Measurements from ENCODE around the gene KRTAP10-10.
A peak's percentile ranks its signal among the peaks of the same experiment; 100 is the strongest.
"Not testable (repeated sequence)": the region's sequence is repeated elsewhere in the genome, so short reads cannot be mapped to it uniquely, and the experiment has no call there.

Gene KRTAP10-10

GRCh38 chr21:44625756-44626155, 11.4 kb upstream of the KRTAP10-10 start:
- H4K8ac ChIP-seq (ENCODE audit: low read depth, low read length) = no peak overlapping the region
- no peaks in the 10 kb centered on the region for H3K4me1 ChIP-seq (ENCODE audit: control insufficient read depth in 1 of 2, insufficient read depth in 2 of 2, low read length in 2 of 2)
- no peaks in the 10 kb centered on the region for H3K79me2 ChIP-seq (ENCODE audit: control insufficient read depth, insufficient read depth, low read length, poor library complexity)
- no peak overlapping the region for H4K91ac ChIP-seq (ENCODE audit: low read depth, low read length)
- no peak overlapping the region for H3K23ac ChIP-seq (ENCODE audit: low read length)
- no peak overlapping the region for H2BK5ac ChIP-seq (ENCODE audit: low read depth, low read length, poor library complexity)
- H3K27me3 ChIP-seq (ENCODE audit: insufficient read depth, low read length) = no peaks in the 10 kb centered on the region
- DNase-seq = no peak
- H3K9me3 ChIP-seq (ENCODE audit: insufficient read depth, low read depth, low read length) = peaks cover 12% of the 10 kb centered on the region
- H3K9ac ChIP-seq (ENCODE audit: low read length) = no peak overlapping the region
- H2BK120ac ChIP-seq (ENCODE audit: insufficient read depth, low read length, poor library complexity) = no peak overlapping the region
- no peaks in the 10 kb centered on the region for H3K79me1 ChIP-seq (ENCODE audit: low read length)
- no peak overlapping the region for H2BK12ac ChIP-seq (ENCODE audit: low read length)
- no peak overlapping the region for H3K4me3 ChIP-seq (ENCODE audit: low read depth, low read length)
- H3K18ac ChIP-seq (ENCODE audit: low read length) = no peak overlapping the region
- no peak overlapping the region for H2AFZ ChIP-seq (ENCODE audit: insufficient read depth, low read length, poor library complexity)
- no peak overlapping the region for H3K27ac ChIP-seq (ENCODE audit: low read depth, low read length)
- H3K4ac ChIP-seq (ENCODE audit: low read depth, low read length) = no peak overlapping the region
- no peaks in the 10 kb centered on the region for H3K36me3 ChIP-seq (ENCODE audit: control insufficient read depth in 1 of 2, insufficient read depth in 2 of 2, low read length in 2 of 2)
- WGBS (ENCODE audit: extremely low coverage, insufficient coverage, insufficient read length) = no CpG with 5 or more reads among the region's 7 CpGs
- no peak overlapping the region for H4K12ac ChIP-seq (ENCODE audit: low read depth, low read length)
- H2AK5ac ChIP-seq (ENCODE audit: low read length) = no peak overlapping the region
- H3K4me2 ChIP-seq (ENCODE audit: low read length) = no peak overlapping the region
- H3K14ac ChIP-seq (ENCODE audit: low read length) = no peak overlapping the region

- Histone ChIP-seq H2BK5ac (ENCODE audit: low read depth, low read length, poor library complexity) (no peak overlapping the region), H3K23ac (ENCODE audit: low read length) (no peak overlapping the region), H4K91ac (ENCODE audit: low read depth, low read length) (no peak overlapping the region), H3K79me2 (ENCODE audit: control insufficient read depth, insufficient read depth, low read length, poor library complexity) (no peaks in the 10 kb centered on the region), H3K9ac (ENCODE audit: low read length) (peak overlapping the region; percentile 34), H2BK12ac (ENCODE audit: low read length) (no peak overlapping the region), H3K4me3 (ENCODE audit: low read depth, low read length) (no peak overlapping the region), H3K9me3 (ENCODE audit: insufficient read depth, low read depth, low read length) (peaks cover 12% of the 10 kb centered on the region), H3K27ac (ENCODE audit: low read depth, low read length) (no peak overlapping the region), H4K8ac (ENCODE audit: low read depth, low read length) (no peak overlapping the region), H2AFZ (ENCODE audit: insufficient read depth, low read length, poor library complexity) (no peak overlapping the region), H3K36me3 (ENCODE audit: control insufficient read depth in 1 of 2, insufficient read depth in 2 of 2, low read length in 2 of 2) (no peaks in the 10 kb centered on the region), H3K4me2 (ENCODE audit: low read length) (no peak overlapping the region), H2BK120ac (ENCODE audit: insufficient read depth, low read length, poor library complexity) (no peak overlapping the region), H3K27me3 (ENCODE audit: insufficient read depth, low read length) (no peaks in the 10 kb centered on the region), H2AK5ac (ENCODE audit: low read length) (no peak overlapping the region), H4K12ac (ENCODE audit: low read depth, low read length) (no peak overlapping the region), H3K79me1 (ENCODE audit: low read length) (no peaks in the 10 kb centered on the region), H3K14ac (ENCODE audit: low read length) (no peak overlapping the region), H3K4ac (ENCODE audit: low read depth, low read length) (no peak overlapping the region), H3K18ac (ENCODE audit: low read length) (no peak overlapping the region), H3K4me1 (ENCODE audit: control insufficient read depth in 1 of 2, insufficient read depth in 2 of 2, low read length in 2 of 2) (no peaks in the 10 kb centered on the region)
- no CpG with 5 or more reads among the region's 10 CpGs for WGBS (ENCODE audit: extremely low coverage, insufficient coverage, insufficient read length)
- no peak for DNase-seq
Observed at GRCh38 chr21:44626262-44626661, 10.9 kb upstream of the KRTAP10-10 start.

- Histone ChIP-seq H2AFZ (ENCODE audit: insufficient read depth, low read length, poor library complexity) (no peak within 1 kb of the TSS), H3K14ac (ENCODE audit: low read length) (no peak within 1 kb of the TSS), H4K8ac (ENCODE audit: low read depth, low read length) (no peak within 1 kb of the TSS), H3K79me1 (ENCODE audit: low read length) (no peaks in the 10 kb centered on the region), H3K27me3 (ENCODE audit: insufficient read depth, low read length) (no peaks in the 10 kb centered on the region), H3K4me2 (ENCODE audit: low read length) (no peak within 1 kb of the TSS), H2BK5ac (ENCODE audit: low read depth, low read length, poor library complexity) (no peak within 1 kb of the TSS), H3K23ac (ENCODE audit: low read length) (no peak within 1 kb of the TSS), H2AK5ac (ENCODE audit: low read length) (no peak within 1 kb of the TSS), H3K79me2 (ENCODE audit: control insufficient read depth, insufficient read depth, low read length, poor library complexity) (no peaks in the 10 kb centered on the region), H3K4ac (ENCODE audit: low read depth, low read length) (no peak within 1 kb of the TSS), H3K4me3 (ENCODE audit: low read depth, low read length) (no peak within 1 kb of the TSS), H2BK12ac (ENCODE audit: low read length) (no peak within 1 kb of the TSS), H3K18ac (ENCODE audit: low read length) (no peak within 1 kb of the TSS), H4K91ac (ENCODE audit: low read depth, low read length) (no peak within 1 kb of the TSS), H3K9me3 (ENCODE audit: insufficient read depth, low read depth, low read length) (peaks cover 12% of the 10 kb centered on the region), H2BK120ac (ENCODE audit: insufficient read depth, low read length, poor library complexity) (no peak within 1 kb of the TSS), H3K36me3 (ENCODE audit: control insufficient read depth in 1 of 2, insufficient read depth in 2 of 2, low read length in 2 of 2) (no peaks in the 10 kb centered on the region), H3K27ac (ENCODE audit: low read depth, low read length) (no peak within 1 kb of the TSS), H3K4me1 (ENCODE audit: control insufficient read depth in 1 of 2, insufficient read depth in 2 of 2, low read length in 2 of 2) (no peaks in the 10 kb centered on the region), H4K12ac (ENCODE audit: low read depth, low read length) (no peak within 1 kb of the TSS), H3K9ac (ENCODE audit: low read length) (peak within 1 kb of the TSS; percentile 34)
- DNase-seq = no peak
- no CpG with 5 or more reads among the region's 7 CpGs for WGBS (ENCODE audit: extremely low coverage, insufficient coverage, insufficient read length)
Observed at GRCh38 chr21:44626673-44627143, 10.4 kb upstream of the KRTAP10-10 start, which contains the start of gene KRTAP10-9. KRTAP10-9 (plus strand) TSS chr21:44627093; CDS start chr21:44627172, 79 bp downstream.

GRCh38 chr21:44627181-44627822, 9.9 kb upstream of the KRTAP10-10 start:
- H4K91ac ChIP-seq (ENCODE audit: low read depth, low read length); H3K4me3 ChIP-seq (ENCODE audit: low read depth, low read length); H2BK5ac ChIP-seq (ENCODE audit: low read depth, low read length, poor library complexity); DNase-seq; H3K14ac ChIP-seq (ENCODE audit: low read length); H3K23ac ChIP-seq (ENCODE audit: low read length); H3K79me1 ChIP-seq (ENCODE audit: low read length); H4K12ac ChIP-seq (ENCODE audit: low read depth, low read length); H3K9ac ChIP-seq (ENCODE audit: low read length); H3K27ac ChIP-seq (ENCODE audit: low read depth, low read length); H2BK120ac ChIP-seq (ENCODE audit: insufficient read depth, low read length, poor library complexity); H3K79me2 ChIP-seq (ENCODE audit: control insufficient read depth, insufficient read depth, low read length, poor library complexity); H4K8ac ChIP-seq (ENCODE audit: low read depth, low read length); H3K18ac ChIP-seq (ENCODE audit: low read length); H3K27me3 ChIP-seq (ENCODE audit: insufficient read depth, low read length); H2AFZ ChIP-seq (ENCODE audit: insufficient read depth, low read length, poor library complexity); H3K4ac ChIP-seq (ENCODE audit: low read depth, low read length); H2BK12ac ChIP-seq (ENCODE audit: low read length); H3K4me1 ChIP-seq (ENCODE audit: control insufficient read depth in 1 of 2, insufficient read depth in 2 of 2, low read length in 2 of 2); H3K4me2 ChIP-seq (ENCODE audit: low read length); H3K36me3 ChIP-seq (ENCODE audit: control insufficient read depth in 1 of 2, insufficient read depth in 2 of 2, low read length in 2 of 2); H2AK5ac ChIP-seq (ENCODE audit: low read length): not testable (repeated sequence)
- no CpG with 5 or more reads among the region's 20 CpGs for WGBS (ENCODE audit: extremely low coverage, insufficient coverage, insufficient read length)
- H3K9me3 ChIP-seq (ENCODE audit: insufficient read depth, low read depth, low read length) = peaks cover 12% of the 10 kb centered on the region

Measured in trophoblast cell (in vitro differentiated cells and primary cell).